Ascending aorta (tissue), 2 donors: ENCODE data around the gene IER5. TPM values are rescaled to one million over a fixed set of nuclear protein-coding genes. Genes with fewer than 3 reads are reported as not detected.

ENCODE experiments used
- DNase-seq, 2 donors: peaks; one replicate each; pipeline ENCODE4 v3.0.0-alpha.2; 2019; ENCODE audit warnings: low spot score in 2 of 2
- H3K27ac ChIP-seq, 2 donors: fragments of 200-600 bp; sonication (generic); one replicate each; pipeline ENCODE4 v1.5.1; 2016 to 2017; ENCODE audit warnings: mild to moderate bottlenecking in 1 of 2
- H3K27me3 ChIP-seq: fragments of 200-600 bp; sonication (generic); one replicate; pipeline ENCODE4 v1.5.1; 2017
- H3K36me3 ChIP-seq, 2 donors: fragments of 200-600 bp; sonication (generic); one replicate each; pipeline ENCODE4 v1.5.1; 2016
- H3K4me1 ChIP-seq, 2 donors: fragments of 200-600 bp; sonication (generic); one replicate each; pipeline ENCODE4 v1.5.1; 2016 to 2017; ENCODE audit warnings: mild to moderate bottlenecking in 1 of 2
- H3K4me3 ChIP-seq, 2 donors: fragments of 200-600 bp; sonication (generic); one replicate each; pipeline ENCODE4 v1.5.1; 2016 to 2017; ENCODE audit warnings: mild to moderate bottlenecking in 1 of 2
- H3K9me3 ChIP-seq, 2 donors: fragments of 200-600 bp; sonication (generic); one replicate each; pipeline ENCODE4 v1.5.1; 2016
- intact Hi-C: fragments of 100-400 bp; cut with DNase I; formaldehyde crosslinking; loops from one replicate; pipeline ENCODE4 v1.15.1; 2023
- total RNA-seq: library from RNA; depleted of rRNA; stranded (reverse); fragments of >200 nt; gene quantifications from one replicate; pipeline ENCODE4 v1.1.0, GENCODE V29; 2016
- TF ChIP-seq, protein P1 (sequence below), 3 experiments: fragments of 200-600 bp in 2 of 3; fragments of 450-650 bp in 1 of 3; sonication (generic) in 2 of 3; IDR thresholded peaks; one replicate each; pipeline ENCODE4 v1.5.1; 2016 to 2019; ENCODE audit warnings: antibody characterized with exemption in 3 of 3, mild to moderate bottlenecking in 1 of 3, moderate library complexity in 1 of 3

Gene IER5
- total RNA-seq, 1 donor from 2014 or later, result 47.9 TPM

DNA sequence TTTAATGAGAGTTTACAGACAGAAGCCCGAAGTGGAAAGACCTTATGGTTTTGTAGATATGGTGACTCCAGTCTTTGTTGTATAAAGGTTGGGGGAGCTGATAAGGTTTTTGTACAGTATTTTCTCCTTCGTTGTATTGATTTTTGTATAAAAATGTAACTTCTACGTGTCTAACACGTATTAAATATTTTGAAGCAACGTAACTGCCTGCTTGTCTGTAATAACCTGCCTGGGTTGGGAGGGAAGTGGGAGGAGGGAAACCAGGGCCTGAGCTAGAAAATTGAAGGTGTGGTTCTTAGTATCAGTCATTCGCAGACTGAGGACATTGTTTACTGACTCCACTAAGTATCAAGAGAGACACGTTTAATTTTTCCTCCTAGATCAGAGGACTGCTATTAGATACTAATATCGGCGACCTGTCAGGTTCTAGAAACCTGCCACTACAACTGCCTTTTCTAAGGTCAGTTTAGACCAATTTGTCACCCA lies 2.2 kb downstream of the IER5 start:
- TF ChIP-seq, protein P1, sequence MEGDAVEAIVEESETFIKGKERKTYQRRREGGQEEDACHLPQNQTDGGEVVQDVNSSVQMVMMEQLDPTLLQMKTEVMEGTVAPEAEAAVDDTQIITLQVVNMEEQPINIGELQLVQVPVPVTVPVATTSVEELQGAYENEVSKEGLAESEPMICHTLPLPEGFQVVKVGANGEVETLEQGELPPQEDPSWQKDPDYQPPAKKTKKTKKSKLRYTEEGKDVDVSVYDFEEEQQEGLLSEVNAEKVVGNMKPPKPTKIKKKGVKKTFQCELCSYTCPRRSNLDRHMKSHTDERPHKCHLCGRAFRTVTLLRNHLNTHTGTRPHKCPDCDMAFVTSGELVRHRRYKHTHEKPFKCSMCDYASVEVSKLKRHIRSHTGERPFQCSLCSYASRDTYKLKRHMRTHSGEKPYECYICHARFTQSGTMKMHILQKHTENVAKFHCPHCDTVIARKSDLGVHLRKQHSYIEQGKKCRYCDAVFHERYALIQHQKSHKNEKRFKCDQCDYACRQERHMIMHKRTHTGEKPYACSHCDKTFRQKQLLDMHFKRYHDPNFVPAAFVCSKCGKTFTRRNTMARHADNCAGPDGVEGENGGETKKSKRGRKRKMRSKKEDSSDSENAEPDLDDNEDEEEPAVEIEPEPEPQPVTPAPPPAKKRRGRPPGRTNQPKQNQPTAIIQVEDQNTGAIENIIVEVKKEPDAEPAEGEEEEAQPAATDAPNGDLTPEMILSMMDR (IDR thresholded peaks at IDR 0.05), result peak in 1 of 3 experiments; percentile 5
- peaks cover 12 to 33% of the 10 kb centered on the region in 2 donors for H3K4me1 ChIP-seq
- intact Hi-C loops, result no loop called here

DNA sequence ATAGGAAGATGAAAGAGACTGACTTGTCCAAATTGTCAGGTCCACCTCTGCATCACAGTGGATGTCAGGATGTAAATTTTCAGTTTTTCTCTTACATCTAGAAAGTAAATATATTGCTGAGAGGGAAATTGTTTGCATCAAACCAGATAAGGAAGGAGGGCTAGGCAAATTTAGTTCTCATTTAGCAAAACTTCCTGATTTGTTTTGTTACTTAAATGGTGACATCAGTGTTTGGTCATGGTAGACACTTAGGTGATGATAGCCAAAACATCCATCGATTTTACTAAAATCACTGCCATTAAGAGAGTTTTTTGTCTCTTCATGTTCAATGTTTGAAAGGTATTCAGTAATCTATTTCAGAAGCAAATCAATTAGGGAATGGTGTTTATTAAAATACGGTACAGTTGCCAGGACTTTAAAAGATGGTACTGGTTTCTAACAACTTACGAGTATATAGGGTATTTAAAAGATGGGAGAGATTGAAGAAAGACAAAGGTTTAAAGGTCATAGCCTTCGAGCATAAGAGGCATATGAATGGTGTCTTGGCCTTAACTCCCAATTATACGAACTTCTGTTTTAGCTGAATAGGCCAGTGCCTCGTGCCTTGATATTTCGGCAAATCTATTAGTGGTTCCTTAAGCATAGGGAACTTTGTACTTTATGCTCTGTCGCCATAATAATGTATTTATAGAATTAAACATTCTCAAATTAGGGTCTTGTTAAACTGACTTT lies 3.0 kb downstream of the IER5 start:
- H3K4me1 ChIP-seq, result peaks cover 15 to 41% of the 10 kb centered on the region in 2 donors
- peak overlapping the region in 1 of 2 donors; percentile 97 for H3K27ac ChIP-seq
- TF ChIP-seq, protein P1 (IDR thresholded peaks at IDR 0.05), result no peak
- peak overlapping the region; percentile 89 to 97 for H3K4me3 ChIP-seq
- no peaks in the 10 kb centered on the region for H3K9me3 ChIP-seq
- no peak for DNase-seq
- H3K27me3 ChIP-seq, result no peaks in the 10 kb centered on the region
- H3K36me3 ChIP-seq, result no peaks in the 10 kb centered on the region
- intact Hi-C loops, result no loop called here

More for the DNA sequence above, 2.2 kb downstream of the IER5 start:
- DNase-seq, result no peak
- no peaks in the 10 kb centered on the region for H3K9me3 ChIP-seq
- peak overlapping the region; percentile 89 to 97 for H3K4me3 ChIP-seq
- no peaks in the 10 kb centered on the region for H3K36me3 ChIP-seq
- peak overlapping the region; percentile 94 to 97 for H3K27ac ChIP-seq
- H3K27me3 ChIP-seq, result no peaks in the 10 kb centered on the region

DNA sequence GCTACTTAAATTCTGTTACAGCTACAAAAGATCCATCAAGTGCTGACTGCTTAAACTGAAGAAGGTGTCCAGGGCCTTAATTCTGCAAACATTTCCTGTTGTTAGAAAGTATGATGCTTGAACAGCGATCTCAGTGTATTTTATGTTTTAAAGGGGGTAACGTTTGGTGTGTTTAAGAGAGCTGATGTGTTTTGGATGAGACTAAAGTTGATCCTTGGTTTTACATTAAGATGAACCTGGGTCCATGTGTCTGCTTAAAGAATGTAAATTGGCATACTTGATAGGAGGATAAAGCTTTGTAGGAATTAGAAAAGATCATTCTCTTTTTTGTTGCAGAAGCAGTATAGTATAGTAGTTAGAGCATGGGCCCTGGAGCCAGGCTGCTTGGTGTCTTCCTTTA lies 3.6 kb downstream of the IER5 start:
- Histone ChIP-seq H3K36me3 (no peaks in the 10 kb centered on the region), H3K9me3 (no peaks in the 10 kb centered on the region), H3K4me3 (peak overlapping the region; percentile 89 to 97), H3K4me1 (peaks cover 20 to 46% of the 10 kb centered on the region in 2 donors), H3K27ac (no peak overlapping the region), H3K27me3 (no peaks in the 10 kb centered on the region)
- intact Hi-C loops, result no loop called here
- TF ChIP-seq, protein P1 (IDR thresholded peaks at IDR 0.05), result no peak
- DNase-seq, result no peak

DNA sequence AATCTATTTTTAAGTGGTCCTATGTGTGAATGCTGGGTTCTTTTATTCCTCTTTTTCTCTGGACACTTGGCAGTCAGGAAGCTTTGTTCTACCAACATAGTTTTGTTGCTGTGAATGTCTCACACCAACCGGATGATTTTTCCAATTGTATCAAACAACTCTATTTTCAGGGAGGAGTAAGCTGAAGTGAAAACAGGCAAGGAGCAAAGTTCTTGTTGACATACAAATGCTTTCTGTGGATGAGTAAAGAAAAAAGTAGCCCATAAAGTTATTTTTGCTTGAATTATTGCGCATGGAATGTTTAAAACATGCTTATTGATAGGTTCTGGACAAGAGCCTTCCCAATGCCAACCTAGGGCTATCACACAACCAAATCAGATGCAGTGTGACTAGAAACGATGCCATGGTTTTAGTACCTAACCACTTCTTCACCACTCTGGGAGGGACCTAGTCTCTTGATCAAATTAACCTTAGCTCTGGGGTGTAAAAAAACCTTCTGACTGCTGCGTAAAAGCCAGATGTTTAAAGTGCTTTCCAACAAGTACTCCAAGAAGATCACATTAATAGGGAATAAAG lies 4.5 kb downstream of the IER5 start:
- Histone ChIP-seq H3K4me1 (peaks cover 20 to 50% of the 10 kb centered on the region in 2 donors), H3K36me3 (no peaks in the 10 kb centered on the region), H3K27me3 (no peaks in the 10 kb centered on the region), H3K4me3 (peak overlapping the region in 1 of 2 donors; percentile 89), H3K27ac (no peak overlapping the region), H3K9me3 (no peaks in the 10 kb centered on the region)
- DNase-seq, result no peak
- TF ChIP-seq, protein P1 (IDR thresholded peaks at IDR 0.05), result no peak
- intact Hi-C loops, result no loop called here

DNA sequence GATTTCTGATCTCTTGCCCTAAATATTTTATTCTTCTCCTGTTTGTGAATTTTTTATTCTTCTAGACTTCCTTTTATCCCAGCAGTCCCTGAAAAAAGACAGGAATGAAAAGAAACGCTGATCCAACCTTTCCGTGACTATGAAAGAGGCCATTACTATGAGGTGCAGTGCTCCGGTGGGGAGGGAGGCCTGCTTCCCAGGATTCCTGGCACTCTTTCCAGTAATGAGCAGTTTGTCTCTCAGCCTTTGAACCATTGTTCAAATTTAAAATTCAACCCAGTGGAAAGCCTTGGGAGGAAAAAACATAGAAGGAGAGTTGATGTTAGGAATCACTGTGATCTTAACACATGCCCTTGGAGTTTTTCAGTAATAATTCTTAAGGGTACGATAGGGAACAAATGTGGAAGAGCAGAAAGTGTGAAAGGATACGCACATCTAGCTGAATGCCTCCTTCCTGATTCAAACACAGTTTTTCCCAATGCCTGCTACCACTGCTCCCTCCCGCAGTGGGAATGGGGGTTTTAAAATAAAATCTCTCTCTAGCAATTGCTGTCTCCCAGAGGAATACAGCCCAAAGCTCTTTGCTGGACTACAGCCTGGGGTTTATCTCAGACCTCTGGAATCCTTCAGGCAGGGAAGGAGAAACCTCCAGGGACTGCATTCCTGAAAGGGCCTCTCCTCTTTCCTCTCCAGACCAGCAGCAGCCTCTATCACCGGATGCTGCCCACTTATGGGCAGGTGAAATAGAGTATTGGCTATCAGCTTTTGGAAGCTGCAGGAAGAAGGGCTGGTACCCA lies 6.1 kb downstream of the IER5 start:
- DNase-seq, result peak in 1 of 2 donors; percentile 87

More for the DNA sequence above, 6.1 kb downstream of the IER5 start:
- Histone ChIP-seq H3K27ac (peak overlapping the region; percentile 58 to 68), H3K36me3 (no peaks in the 10 kb centered on the region), H3K27me3 (no peaks in the 10 kb centered on the region), H3K4me3 (peak overlapping the region in 1 of 2 donors; percentile 26), H3K9me3 (no peaks in the 10 kb centered on the region), H3K4me1 (peaks cover 20 to 57% of the 10 kb centered on the region in 2 donors)
- intact Hi-C loops, result no loop called here
- TF ChIP-seq, protein P1 (IDR thresholded peaks at IDR 0.05), result no peak
